GM11168 (cell line): ENCODE data around the gene MOSPD3.

Source experiments
- in situ Hi-C: fragments of 300-500 bp; cut with MboI; formaldehyde crosslinking; loops from one replicate; pipeline ENCODE4 v1.12.0; 2022; ENCODE audit warnings: low sequenced_read_pairs; ENCODE audit not compliant: unreplicated experiment

The MOSPD3 gene

DNA sequence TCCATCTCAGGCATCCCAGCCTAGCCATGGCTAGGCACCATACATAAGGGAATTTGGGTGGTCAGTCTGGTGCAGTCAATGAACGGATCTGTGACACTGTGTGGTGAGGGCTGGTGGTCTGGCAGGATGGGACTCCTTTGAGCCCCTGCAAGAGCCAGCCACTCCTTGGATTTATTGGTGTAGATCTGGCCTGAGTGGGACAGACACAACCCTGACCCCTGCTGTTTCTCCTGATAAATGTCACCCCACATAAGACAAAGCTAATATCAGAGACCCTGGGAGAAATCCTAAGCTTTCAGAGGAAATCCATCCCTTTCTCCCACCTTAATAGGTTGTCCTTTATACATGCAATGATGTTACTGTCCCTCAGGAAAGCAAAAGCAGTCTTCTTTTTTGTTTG, 23.9 kb upstream of the MOSPD3 start:
- in situ Hi-C loops, result no loop called here

- in situ Hi-C loops, result no loop called here
Observed at GRCh38 chr7:100589341-100589947, 22.9 kb upstream of the MOSPD3 start.

GRCh38 chr7:100590077-100590737, 22.1 kb upstream of the MOSPD3 start:
- in situ Hi-C loops, result no loop called here

DNA sequence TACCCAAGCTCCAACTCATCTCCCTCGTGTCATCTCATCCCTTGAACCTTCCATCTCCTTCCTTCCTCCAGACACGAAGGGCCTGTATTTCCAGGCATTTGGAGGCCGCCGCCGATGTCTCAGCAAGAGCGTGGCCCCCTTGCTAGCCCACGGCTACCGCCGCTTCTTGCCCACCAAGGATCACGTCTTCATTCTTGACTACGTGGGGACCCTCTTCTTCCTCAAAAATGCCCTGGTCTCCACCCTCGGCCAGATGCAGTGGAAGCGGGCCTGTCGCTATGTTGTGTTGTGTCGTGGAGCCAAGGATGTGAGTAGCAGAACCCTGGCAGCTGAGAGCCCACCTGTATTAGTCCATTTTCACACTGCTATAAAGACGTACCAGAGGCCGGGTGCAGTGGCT, 20.7 kb upstream of the MOSPD3 start:
- in situ Hi-C loops, result no loop called here

DNA sequence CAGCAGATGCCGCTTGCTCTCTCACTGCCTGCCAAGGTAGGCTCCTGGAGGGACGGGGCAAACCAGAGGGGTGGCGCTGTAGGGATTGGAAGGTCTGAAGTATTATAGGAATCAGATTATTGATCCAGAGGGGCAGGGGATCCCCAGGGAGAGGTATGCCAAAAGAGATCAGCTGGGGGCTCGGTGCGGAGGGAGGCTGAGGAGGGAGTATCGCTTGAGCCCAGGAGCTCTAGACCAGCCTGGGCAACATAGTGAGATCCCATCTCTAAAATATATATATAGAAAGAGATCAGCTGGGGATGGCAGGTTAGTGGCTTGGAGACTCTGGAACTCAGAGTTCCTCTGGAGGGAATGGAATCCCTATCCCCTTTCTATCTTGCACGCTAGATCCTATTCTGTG, 17.2 kb upstream of the MOSPD3 start:
- in situ Hi-C loops, result no loop called here

- in situ Hi-C loops, result no loop called here
Observed at GRCh38 chr7:100598425-100598824, 13.9 kb upstream of the MOSPD3 start.

DNA sequence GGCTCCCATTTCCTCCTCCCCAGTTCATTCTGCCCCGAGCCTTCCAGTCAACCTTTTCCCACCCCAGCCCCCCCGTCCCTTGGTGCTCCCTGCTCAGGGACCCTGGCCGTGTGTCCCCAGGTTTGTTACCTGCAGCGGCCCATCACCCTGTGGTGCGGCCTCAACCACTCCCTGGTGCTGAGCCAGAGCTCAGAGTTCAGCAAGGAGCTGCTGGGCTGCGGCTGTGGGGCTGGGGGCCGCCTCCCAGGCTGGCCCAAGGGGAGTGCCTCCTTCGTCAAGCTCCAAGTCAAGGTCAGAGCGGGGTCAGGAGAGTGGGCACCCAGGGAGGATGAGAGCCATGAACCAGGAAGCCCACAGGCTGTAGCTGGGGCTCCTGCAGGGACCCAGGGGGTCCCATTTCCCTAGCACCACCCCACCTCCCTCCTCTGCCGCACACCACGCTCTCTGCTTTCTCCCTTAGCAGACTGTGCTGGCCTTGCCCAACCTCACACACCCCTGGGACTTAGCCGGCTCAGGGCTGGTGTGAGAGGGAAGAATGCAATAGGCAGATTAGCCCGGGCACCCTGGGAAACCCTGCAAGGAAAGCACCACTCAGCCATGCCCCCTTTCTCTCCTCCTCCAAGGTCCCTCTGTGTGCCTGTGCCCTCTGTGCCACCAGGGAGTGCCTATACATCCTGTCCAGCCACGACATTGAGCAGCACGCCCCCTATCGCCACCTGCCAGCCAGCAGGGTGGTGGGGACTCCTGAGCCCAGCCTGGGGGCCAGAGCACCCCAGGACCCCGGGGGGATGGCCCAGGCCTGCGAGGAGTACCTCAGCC, 12.2 kb upstream of the MOSPD3 start:
- in situ Hi-C loops, result no loop called here

- in situ Hi-C loops, result no loop called here
Observed at GRCh38 chr7:100600730-100601038, 11.7 kb upstream of the MOSPD3 start.

- in situ Hi-C loops, result no loop called here
Observed at GRCh38 chr7:100602889-100603725, 9.2 kb upstream of the MOSPD3 start.

DNA sequence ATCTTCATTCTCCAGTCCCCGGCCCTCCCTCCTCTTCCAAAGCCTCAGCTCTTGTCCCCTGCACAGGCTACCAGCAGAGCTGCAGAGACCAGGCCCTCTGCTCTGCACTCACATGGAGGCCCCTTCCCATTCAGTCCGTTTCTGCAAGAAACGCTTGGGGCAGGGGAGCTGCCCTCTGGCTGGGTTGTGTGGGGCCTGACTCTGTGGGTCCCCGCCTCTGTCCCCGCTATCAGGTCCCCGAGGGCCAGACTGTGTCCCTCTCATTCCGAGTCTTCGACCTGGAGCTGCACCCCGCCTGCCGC, 8.7 kb upstream of the MOSPD3 start:
- in situ Hi-C loops, result no loop called here

DNA sequence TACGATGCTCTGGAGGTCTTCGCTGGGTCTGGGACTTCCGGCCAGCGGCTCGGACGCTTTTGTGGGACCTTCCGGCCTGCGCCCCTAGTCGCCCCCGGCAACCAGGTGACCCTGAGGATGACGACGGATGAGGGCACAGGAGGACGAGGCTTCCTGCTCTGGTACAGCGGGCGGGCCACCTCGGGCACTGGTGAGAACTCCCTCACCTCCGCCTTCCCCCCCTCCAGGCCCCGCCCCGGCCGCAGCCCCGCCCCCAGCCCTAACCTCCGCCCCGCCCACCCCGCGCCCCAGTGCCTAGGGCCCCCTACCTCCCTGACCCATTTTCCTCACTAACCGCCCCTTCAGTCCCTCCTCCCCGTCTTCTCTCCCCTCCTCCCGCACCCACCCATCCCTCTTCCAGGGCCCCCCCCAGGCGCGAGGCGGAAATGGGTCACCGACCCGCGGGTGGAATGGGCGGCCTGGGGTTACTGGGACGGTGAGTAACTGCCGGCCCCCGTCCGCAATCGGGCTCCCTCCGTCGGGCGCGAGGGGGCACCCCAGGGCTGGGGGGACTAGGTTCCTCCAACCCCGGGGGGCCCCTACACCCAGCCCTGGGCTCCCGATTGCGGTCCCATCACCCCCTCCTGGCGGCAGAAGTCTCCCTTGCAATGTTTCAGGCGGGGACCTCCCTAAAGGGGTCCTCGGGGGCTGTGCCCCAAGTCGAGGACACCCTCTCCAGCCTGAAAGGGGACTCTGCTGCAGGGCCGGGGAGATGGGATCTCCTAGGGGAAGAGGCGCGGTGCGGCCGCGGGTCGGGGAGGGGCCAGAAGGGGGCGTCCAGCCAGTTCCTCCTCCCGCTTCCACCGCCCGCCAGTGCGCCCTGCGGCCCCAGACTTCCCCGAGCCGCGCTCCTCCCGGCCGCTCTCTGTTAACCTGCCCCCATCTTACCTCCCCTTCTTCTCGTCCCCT, 8.0 kb upstream of the MOSPD3 start:
- in situ Hi-C loops, result no loop called here

DNA sequence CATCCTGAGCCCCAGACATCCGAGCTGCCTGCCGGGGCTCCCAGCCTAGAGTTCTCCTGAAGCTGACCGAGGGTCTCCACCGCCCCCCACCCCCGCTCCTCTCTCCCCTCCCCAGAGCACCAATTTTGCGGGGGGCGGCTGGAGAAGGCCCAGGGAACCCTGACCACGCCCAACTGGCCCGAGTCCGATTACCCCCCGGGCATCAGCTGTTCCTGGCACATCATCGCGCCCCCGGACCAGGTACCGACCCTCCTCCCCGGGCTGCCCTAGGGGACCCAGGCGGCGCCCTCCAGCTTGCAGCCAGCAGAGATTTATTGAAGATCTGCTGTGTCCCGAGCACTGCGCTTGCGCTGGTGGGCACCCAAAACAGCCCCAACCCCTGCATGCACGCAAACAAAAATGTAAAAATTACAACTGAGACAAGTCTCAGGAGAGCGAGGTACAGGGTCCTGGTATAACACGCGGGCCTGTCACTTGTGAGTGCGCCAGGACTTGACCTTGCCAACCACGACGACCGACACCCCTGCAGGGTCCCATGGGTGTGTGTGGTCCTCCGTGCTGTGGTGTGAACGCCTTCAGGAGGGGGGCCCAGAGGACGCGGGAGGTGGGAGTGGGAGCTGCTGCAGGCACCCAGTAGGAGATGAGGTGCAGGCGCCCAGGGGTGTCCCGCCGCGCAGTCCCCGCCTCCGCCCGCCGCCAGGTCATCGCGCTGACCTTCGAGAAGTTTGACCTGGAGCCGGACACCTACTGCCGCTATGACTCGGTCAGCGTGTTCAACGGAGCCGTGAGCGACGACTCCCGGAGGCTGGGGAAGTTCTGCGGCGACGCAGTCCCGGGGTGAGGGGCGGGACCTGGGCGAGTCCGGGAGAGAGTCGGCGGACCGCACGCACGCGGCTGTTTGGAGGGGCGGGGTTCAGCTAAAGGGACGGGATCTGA, 7.1 kb upstream of the MOSPD3 start:
- in situ Hi-C loops, result no loop called here

DNA sequence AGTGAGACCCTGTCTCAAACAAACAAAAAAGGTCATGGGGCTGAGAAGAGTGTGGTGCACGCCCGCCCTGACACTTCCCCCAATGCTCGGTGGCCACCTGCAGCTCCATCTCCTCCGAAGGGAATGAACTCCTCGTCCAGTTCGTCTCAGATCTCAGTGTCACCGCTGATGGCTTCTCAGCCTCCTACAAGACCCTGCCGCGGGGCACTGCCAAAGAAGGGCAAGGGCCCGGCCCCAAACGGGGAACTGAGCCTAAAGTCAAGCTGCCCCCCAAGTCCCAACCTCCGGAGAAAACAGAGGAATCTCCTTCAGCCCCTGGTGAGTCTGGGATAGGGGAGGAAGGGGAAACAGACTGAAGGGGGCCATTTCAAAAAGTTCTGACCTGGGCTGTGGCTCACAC, 6.0 kb upstream of the MOSPD3 start:
- in situ Hi-C loops, result no loop called here

- in situ Hi-C loops, result no loop called here
Observed at GRCh38 chr7:100607111-100607510, 5.2 kb upstream of the MOSPD3 start.

DNA sequence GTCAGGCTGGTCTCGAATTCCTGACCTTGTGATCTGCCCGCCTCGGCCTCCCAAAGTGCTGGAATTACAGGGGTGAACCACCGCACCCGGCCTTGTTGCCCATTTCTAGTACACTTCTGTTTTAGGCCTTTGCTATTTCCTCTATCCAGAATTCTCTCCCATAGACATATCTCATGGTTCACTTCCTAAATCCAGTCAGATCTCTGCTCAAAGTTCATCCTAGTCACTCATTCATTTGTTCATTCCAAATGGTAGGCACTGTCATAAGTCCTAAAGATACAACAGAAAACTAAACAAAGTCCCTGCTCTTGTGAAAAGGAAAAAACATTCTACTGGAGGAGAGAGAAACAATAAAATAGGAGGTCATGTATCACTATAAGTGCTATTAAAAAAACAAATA, 2.4 kb upstream of the MOSPD3 start:
- in situ Hi-C loops, result no loop called here

DNA sequence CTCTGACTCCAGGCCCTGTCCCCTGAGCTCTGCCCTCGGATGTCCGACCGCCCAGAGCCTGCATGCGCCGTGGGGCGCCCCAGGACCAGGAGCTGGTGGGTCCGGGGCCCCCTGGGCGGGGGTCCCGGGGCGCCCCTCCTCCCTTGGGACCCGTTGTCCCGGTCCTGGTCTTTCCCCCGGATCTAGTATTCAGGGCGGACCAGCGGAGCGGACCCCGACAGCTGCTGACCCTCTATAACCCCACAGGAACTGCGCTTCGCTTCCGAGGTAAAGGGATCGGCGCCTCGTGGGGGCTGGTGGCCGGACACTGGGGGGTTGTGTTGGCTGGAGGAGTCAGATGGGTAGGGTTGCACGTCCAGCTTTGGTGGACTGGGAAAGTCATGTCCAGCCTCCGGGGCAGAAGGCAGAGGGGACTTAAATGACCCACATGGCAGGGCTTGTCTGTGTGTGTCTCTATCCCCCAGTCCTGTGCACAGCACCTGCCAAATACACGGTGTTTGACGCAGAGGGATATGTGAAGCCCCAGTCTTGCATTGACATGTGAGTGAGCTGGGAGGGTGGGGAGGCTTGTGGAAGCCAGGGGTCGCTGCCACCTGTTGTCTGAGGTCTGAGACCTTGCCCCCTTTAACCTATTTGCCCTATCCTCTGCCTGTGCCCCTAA, 520 bp downstream of the MOSPD3 start:
- in situ Hi-C loops, result no loop called here

DNA sequence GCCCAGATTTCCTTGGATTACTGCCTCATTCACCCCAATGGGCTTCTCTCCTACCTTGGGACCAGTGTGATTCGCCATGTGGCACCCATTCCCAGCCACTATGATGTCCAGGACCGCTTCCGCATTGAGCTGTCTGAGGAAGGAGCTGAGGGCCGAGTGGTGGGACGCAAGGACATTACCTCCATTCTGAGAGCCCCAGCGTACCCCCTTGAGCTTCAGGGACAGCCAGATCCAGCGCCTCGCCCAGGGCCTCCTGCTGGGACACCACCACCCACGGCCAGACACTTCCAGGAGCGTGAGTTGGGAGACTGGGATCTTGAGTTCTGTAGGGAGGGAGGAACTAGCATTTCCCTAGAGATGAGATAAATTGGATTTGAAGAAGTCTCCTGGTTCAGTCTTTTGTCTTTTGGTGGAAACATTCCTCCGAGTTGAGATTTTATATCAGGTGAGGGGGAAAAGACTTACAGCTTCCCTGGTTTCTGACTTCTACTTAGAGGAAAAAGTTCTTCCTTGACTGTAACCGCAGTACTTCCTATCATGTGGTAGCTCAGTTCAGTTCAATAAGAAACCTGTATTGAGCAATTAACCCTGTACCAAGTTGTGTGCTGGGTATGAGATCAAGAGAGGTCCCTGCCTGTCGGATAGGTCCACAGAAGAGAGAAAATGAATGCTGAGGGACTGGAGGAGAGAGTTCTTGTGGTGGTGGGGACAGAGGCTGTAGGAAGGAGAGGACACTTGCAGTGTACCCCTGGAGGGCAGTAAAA, 1.3 kb downstream of the MOSPD3 start:
- in situ Hi-C loops, result no loop called here
